PC-9 (cell line): ENCODE measurements around the gene IDI1. TPM values are rescaled to one million over a fixed set of nuclear protein-coding genes. Genes with fewer than 3 reads are reported as not detected.

Experiments
- BruUV-seq: library from RNA; stranded (reverse); fragments of 400-500 nt; replicated peaks from 2 replicates; lab custom pipeline; 2021; lab: Mats Ljungman, UMichigan
- CTCF ChIA-PET: fragments of 300-600 bp; sonication (Branson Sonifier 250); formaldehyde crosslinking; loops from one replicate; lab custom pipeline; 2022; ENCODE audit warnings: antibody characterized with exemption; lab: Charles Lee
- POLR2A ChIA-PET: fragments of 300-600 bp; sonication (Branson Sonifier 250); formaldehyde crosslinking; loops from one replicate; lab custom pipeline; 2022; ENCODE audit warnings: antibody characterized with exemption; ENCODE audit not compliant: unreplicated experiment; lab: Charles Lee
- DNase-seq, 2 experiments: peaks; one replicate each; pipeline versions ENCODE4 v3.0.0 to v3.0.0-alpha.2; 2015 to 2022; ENCODE audit warnings: mixed read lengths in 1 of 2
- H2AFZ ChIP-seq: fragments of 200-600 bp; sonication (generic); 2 replicates; pipeline ENCODE4 v1.8.1; 2017; ENCODE audit warnings: antibody characterized with exemption
- H3F3A ChIP-seq: fragments of 200-600 bp; sonication (generic); 2 replicates; pipeline ENCODE4 v1.8.1; 2017; ENCODE audit warnings: antibody characterized with exemption, mild to moderate bottlenecking, low read depth; ENCODE audit not compliant: insufficient read depth
- H3K27ac ChIP-seq: fragments of 200-600 bp; sonication (generic); 2 replicates; pipeline ENCODE4 v1.6.1; 2016; ENCODE audit warnings: mixed run types
- H3K27me3 ChIP-seq: fragments of 200-600 bp; sonication (generic); 2 replicates; pipeline ENCODE4 v1.6.1; 2016; ENCODE audit warnings: low read depth, mixed run types; ENCODE audit not compliant: insufficient read depth
- H3K36me3 ChIP-seq: fragments of 200-600 bp; sonication (generic); 2 replicates; pipeline ENCODE4 v1.6.1; 2016; ENCODE audit warnings: low read depth, mixed run types
- H3K4me1 ChIP-seq: fragments of 200-600 bp; sonication (generic); replicated peaks from 2 replicates; pipeline ENCODE4 v1.6.1; 2016; ENCODE audit warnings: mixed run types; ENCODE audit not compliant: insufficient read depth
- H3K4me2 ChIP-seq: fragments of 200-600 bp; sonication (generic); 2 replicates; pipeline ENCODE4 v1.6.1; 2017; ENCODE audit warnings: mixed run types
- H3K4me3 ChIP-seq: fragments of 200-600 bp; sonication (generic); 2 replicates; pipeline ENCODE4 v1.6.1; 2016; ENCODE audit warnings: mixed run types
- H3K79me2 ChIP-seq: fragments of 200-600 bp; sonication (generic); 2 replicates; pipeline ENCODE4 v1.6.1; 2017; ENCODE audit warnings: low read depth, mixed run types
- H3K9me2 ChIP-seq: fragments of 200-600 bp; sonication (generic); 2 replicates; pipeline ENCODE4 v1.8.1; 2017; ENCODE audit warnings: mild to moderate bottlenecking; ENCODE audit not compliant: insufficient read depth
- H3K9me3 ChIP-seq: fragments of 200-600 bp; sonication (generic); 2 replicates; pipeline ENCODE4 v1.8.1; 2016; ENCODE audit warnings: low read depth; ENCODE audit not compliant: insufficient read depth
- H4K20me1 ChIP-seq: fragments of 200-600 bp; sonication (generic); 2 replicates; pipeline ENCODE4 v1.8.1; 2017; ENCODE audit not compliant: insufficient read depth
- CTCF ChIP-seq: fragments of 200-600 bp; sonication (generic); conservative IDR thresholded peaks from 2 replicates; pipeline ENCODE4 v1.6.1; 2017; ENCODE audit warnings: mixed run types, antibody characterized with exemption, mild to moderate bottlenecking, moderate library complexity
- EZH2 ChIP-seq: fragments of 200-600 bp; sonication (generic); IDR thresholded peaks from 2 replicates; pipeline ENCODE4 v1.8.0; 2017; ENCODE audit warnings: antibody characterized with exemption, low read depth
- intact Hi-C: fragments of 100-400 bp; cut with micrococcal nuclease; formaldehyde crosslinking; loops from one replicate; pipeline ENCODE4 v1.10.0; 2022; ENCODE audit not compliant: unreplicated experiment
- total RNA-seq: library from RNA; stranded (reverse); gene quantifications from 2 replicates; pipeline ENCODE4 v1.2.3, GENCODE V29; 2021

Gene IDI1
- total RNA-seq, 1 experiment from 2014 or later = 57.7 TPM

GRCh38 chr10:1063232-1063865 is 14.4 kb upstream of the IDI1 start:
- POLR2A ChIA-PET = no interaction called here

GRCh38 chr10:1061930-1062774 is 13.2 kb upstream of the IDI1 start:
- no peaks in the 10 kb centered on the region for H3F3A ChIP-seq
- no peaks in the 10 kb centered on the region for H3K9me3 ChIP-seq
- no peak for DNase-seq
- H2AFZ ChIP-seq = no peak overlapping the region
- TF ChIP-seq CTCF = no peak
- TF ChIP-seq EZH2 = no peak
- no TSS peak for BruUV-seq
- POLR2A ChIA-PET = no interaction called here
- peaks cover 8% of the 10 kb centered on the region; the same call in 1 of the 2 replicates for H3K4me1 ChIP-seq
- no peaks in the 10 kb centered on the region for H3K36me3 ChIP-seq
- H3K4me2 ChIP-seq = no peak overlapping the region
- peaks cover 41% of the 10 kb centered on the region for H3K79me2 ChIP-seq
- intact Hi-C loops = no loop called here
- H3K4me3 ChIP-seq = no peak overlapping the region
- H3K9me2 ChIP-seq = no peaks in the 10 kb centered on the region
- H3K27me3 ChIP-seq = no peaks in the 10 kb centered on the region
- H4K20me1 ChIP-seq = 0 out of 2 replicates have a peak, but pooled peaks cover 6% of the 10 kb centered on the region
- CTCF ChIA-PET = no interaction called here
- no peak overlapping the region for H3K27ac ChIP-seq

More at GRCh38 chr10:1063232-1063865, 14.4 kb upstream of the IDI1 start:
- intact Hi-C loops = no loop called here
- no peaks in the 10 kb centered on the region for H3K27me3 ChIP-seq
- CTCF ChIA-PET = no interaction called here
- H4K20me1 ChIP-seq = no peaks in the 10 kb centered on the region
- TF ChIP-seq CTCF = no peak
- no peak for TF ChIP-seq EZH2
- no peak overlapping the region for H3K4me3 ChIP-seq
- H3K4me1 ChIP-seq = no peaks in the 10 kb centered on the region
- H3K9me2 ChIP-seq = no peaks in the 10 kb centered on the region
- no TSS peak for BruUV-seq
- no peaks in the 10 kb centered on the region for H3F3A ChIP-seq
- no peak overlapping the region for H3K27ac ChIP-seq
- H3K36me3 ChIP-seq = no peaks in the 10 kb centered on the region
- H3K9me3 ChIP-seq = no peaks in the 10 kb centered on the region
- no peak overlapping the region for H3K4me2 ChIP-seq
- H2AFZ ChIP-seq = no peak overlapping the region
- peaks cover 29% of the 10 kb centered on the region for H3K79me2 ChIP-seq
- DNase-seq = no peak

- H3K27me3 ChIP-seq = no peaks in the 10 kb centered on the region
- peaks cover 11% of the 10 kb centered on the region; the same call in 1 of the 2 replicates for H3F3A ChIP-seq
- no peaks in the 10 kb centered on the region for H3K9me2 ChIP-seq
- TF ChIP-seq CTCF (no peak), EZH2 (no peak)
- no peak overlapping the region for H3K27ac ChIP-seq
- H3K4me3 ChIP-seq = no peak overlapping the region
- H3K36me3 ChIP-seq = no peaks in the 10 kb centered on the region
- no peak overlapping the region for H3K4me2 ChIP-seq
- intact Hi-C loops = no loop called here
- H4K20me1 ChIP-seq = 0 out of 2 replicates have a peak, but pooled peaks cover 6% of the 10 kb centered on the region
- no peaks in the 10 kb centered on the region for H3K9me3 ChIP-seq
- peaks cover 57% of the 10 kb centered on the region for H3K79me2 ChIP-seq
- peaks cover 13% of the 10 kb centered on the region for H3K4me1 ChIP-seq
- H2AFZ ChIP-seq = no peak overlapping the region
- POLR2A ChIA-PET = no interaction called here
- no TSS peak for BruUV-seq
- no peak for DNase-seq
- CTCF ChIA-PET = no interaction called here
Observed at GRCh38 chr10:1059902-1060301, 11.0 kb upstream of the IDI1 start.
